DOHH2 (cell line): ENCODE measurements around the gene HERC5.

Source experiments
- EZH2phosphoT487 ChIP-seq: fragments of 200-600 bp; sonication (generic); IDR thresholded peaks from 2 replicates; pipeline ENCODE4 v1.6.1; 2017; ENCODE audit warnings: borderline replicate concordance, mild to moderate bottlenecking, antibody characterized with exemption, low read length, moderate library complexity, mixed read lengths
- TF ChIP-seq, protein P1 (sequence below): fragments of 200-600 bp; sonication (generic); IDR thresholded peaks from one replicate; pipeline ENCODE4 v1.5.1; 2014; ENCODE audit warnings: antibody characterized with exemption, mild to moderate bottlenecking, low read depth, low read length; ENCODE audit not compliant: poor library complexity, severe bottlenecking

DNA sequence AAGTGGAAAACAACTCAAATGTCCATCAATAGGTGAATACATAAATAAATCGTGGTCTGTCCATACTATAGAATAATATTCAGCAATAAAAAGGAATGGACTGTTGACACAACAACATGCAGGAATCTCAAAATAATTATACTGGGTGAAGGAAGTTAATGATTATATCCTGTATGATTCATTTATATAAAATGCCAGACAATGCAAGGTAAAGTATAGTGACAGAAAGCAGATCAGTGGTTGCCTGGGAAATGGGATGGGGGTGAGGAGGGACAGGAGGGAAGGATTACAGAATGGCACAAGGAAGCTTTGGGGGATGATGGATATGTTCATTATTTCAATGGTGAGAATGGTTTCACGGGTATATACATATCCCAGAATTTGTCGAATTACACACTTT lies 54.3 kb downstream of the HERC5 start:
- TF ChIP-seq, protein P1, sequence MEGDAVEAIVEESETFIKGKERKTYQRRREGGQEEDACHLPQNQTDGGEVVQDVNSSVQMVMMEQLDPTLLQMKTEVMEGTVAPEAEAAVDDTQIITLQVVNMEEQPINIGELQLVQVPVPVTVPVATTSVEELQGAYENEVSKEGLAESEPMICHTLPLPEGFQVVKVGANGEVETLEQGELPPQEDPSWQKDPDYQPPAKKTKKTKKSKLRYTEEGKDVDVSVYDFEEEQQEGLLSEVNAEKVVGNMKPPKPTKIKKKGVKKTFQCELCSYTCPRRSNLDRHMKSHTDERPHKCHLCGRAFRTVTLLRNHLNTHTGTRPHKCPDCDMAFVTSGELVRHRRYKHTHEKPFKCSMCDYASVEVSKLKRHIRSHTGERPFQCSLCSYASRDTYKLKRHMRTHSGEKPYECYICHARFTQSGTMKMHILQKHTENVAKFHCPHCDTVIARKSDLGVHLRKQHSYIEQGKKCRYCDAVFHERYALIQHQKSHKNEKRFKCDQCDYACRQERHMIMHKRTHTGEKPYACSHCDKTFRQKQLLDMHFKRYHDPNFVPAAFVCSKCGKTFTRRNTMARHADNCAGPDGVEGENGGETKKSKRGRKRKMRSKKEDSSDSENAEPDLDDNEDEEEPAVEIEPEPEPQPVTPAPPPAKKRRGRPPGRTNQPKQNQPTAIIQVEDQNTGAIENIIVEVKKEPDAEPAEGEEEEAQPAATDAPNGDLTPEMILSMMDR, result no peak
- TF ChIP-seq EZH2phosphoT487, result no peak
